GM12875 (cell line): Measurements from ENCODE around the gene CA10.

ENCODE experiments used
- H3K4me3 ChIP-seq: one replicate; pipeline ENCODE4 v1.5.1; 2011; ENCODE audit warnings: low read depth, low read length, control low read depth
- CTCF ChIP-seq: IDR thresholded peaks from 2 replicates; pipeline ENCODE4 v1.5.1; 2011; ENCODE audit warnings: low read depth, mild to moderate bottlenecking, control low read depth, inconsistent platforms, low read length, moderate library complexity, borderline replicate concordance; ENCODE audit not compliant: insufficient read depth

The CA10 gene

GRCh38 chr17:51657224-51657623 is 501.3 kb downstream of the CA10 start:
- no peak for TF ChIP-seq CTCF

DNA sequence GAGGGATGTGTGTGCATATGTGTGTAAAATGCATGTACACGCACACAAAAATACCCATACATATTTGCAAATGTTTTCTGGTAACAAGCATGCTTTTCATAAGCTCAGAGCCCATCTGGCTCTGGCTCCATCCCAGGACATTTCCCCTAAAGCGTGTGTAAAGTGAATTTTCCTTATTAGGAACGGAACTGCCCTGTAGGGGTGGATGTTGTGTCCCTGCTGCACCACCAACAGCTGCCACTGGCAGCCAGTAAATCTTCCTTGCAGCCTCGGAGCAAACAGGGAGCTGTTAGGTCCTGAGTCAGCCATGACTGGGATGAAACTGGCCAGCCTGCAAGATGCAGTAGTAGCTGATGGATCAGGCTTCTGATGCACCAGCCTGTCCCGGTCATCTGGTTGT is 504.6 kb downstream of the CA10 start:
- no peak overlapping the region for H3K4me3 ChIP-seq
- no peak for TF ChIP-seq CTCF

More at GRCh38 chr17:51657224-51657623, 501.3 kb downstream of the CA10 start:
- no peak overlapping the region for H3K4me3 ChIP-seq

DNA sequence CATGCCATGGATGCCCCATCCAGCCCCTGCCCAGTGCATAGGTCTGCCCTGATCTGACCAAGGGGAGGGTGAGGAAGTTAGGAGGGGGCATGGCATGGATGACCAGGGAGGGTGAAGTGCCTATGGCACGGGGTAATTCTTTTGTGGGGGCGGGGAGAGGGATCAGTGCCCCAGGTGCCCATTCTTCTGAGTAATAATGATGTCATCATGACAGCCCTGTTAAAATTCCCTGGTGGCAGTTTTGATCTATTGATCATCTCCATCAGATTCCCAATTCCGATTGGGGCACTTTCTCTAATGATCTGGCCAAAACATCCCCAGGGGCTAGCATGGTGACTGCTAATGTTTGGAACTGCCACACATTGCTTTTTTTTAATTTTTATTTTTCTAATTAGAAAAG is 506.0 kb downstream of the CA10 start:
- no peak overlapping the region for H3K4me3 ChIP-seq
- TF ChIP-seq CTCF, result no peak

DNA sequence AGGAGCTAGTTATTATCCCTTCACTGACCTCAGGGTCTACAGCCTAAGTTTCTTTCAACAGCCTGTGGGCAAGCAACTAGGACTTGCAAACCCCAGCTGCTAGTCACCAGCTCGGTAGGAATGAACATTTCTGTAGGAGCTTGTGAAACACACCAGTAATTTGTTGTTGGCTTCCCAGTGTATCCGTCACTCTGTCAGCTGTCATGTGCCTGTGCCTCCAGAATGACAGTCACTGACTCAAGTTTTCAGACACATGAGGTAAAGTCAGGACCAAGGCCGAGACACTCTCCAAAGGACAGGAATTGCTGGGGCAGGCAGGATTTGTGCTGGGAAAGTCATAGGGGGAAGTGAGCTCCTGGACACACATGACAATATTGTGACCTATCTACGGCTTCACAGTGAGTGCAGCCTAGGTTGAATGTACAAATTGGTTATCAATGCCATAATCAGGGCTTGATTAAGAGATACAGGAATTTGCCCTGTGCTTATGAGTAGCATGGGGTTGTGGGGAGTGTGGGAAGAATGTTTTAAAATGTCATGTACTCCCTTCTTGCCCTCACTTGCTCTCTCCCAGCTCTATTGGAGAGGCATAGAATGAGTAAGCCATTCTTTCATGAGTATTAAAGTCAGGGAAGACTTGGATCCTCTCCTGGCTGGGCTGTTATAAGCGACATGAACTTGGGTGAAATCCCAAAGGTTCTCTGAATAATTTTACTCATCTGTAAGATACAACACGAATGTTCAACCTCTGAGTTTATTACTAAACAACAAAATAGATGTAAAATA is 506.8 kb downstream of the CA10 start:
- TF ChIP-seq CTCF, result no peak
- H3K4me3 ChIP-seq, result no peak overlapping the region

DNA sequence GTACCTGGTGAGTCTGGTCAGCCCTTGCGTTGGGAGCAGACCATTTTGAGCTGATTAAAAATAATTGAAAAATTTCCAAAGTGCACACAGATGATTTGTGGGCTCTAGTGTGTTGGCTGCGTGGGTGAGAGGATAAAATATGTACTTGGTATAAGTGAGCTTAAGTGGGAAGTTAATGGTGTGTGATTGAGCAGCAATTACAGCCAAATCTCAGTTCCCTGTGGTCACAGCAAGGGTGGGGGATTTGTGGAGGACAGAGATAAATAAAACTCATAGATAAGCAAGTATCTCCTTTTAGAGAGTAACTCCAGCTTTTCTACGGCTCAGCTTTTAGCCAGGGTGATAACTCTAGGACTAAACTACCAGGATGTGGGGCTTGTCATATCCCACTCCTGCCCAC is 507.7 kb downstream of the CA10 start:
- no peak for TF ChIP-seq CTCF
- no peak overlapping the region for H3K4me3 ChIP-seq

DNA sequence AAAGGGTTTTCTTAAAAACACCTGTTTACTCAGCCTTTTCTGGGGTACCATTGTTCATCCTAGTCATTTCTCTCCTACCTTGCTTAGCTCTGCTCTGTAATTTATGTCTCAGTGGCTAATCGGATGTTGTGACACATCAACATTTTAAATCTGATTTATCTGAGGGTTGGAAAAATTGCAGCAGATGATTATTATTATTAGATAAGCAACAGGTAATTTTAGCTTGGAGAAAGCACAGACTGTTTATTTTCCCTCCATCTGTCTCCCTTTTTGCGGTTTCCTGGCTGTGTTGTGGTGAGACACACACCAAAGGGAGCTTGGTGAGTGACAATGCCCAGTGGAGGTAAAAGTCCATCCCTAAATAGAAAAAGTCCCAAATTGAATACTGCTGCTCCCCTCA is 508.3 kb downstream of the CA10 start:
- H3K4me3 ChIP-seq, result no peak overlapping the region
- no peak for TF ChIP-seq CTCF

DNA sequence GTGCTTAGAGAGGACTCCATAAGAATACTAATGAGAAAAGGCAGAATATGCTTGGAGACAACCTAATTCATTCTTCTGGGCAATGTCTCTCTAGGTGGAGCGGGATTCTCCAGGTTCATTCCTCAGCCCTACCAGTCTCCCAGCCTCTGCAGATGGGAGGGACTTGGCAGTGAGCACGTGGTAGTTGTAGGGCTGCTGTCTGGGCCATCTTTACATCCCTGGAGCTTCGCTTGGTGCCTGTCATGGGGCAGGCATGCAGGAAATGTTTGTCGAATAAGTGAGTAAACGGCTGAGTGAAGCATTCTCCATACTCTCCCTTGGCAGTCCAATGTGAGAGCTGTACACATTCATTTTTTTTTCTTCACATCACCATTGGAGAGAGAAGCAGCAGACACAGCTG is 510.7 kb downstream of the CA10 start:
- no peak overlapping the region for H3K4me3 ChIP-seq
- no peak for TF ChIP-seq CTCF
